GM19463 (cell line): ENCODE measurements around the gene TNRC6C.

Experiments
- ATAC-seq: cut with Tn5 transposase; IDR thresholded peaks from one replicate; pipeline ENCODE4 v1.9.1; 2021; ENCODE audit warnings: mild to moderate bottlenecking, moderate library complexity; ENCODE audit not compliant: unreplicated experiment

Gene TNRC6C

GRCh38 chr17:78123258-78123929 is 164.9 kb downstream of the TNRC6C start:
- ATAC-seq, result no peak

- peak; percentile 24 for ATAC-seq
Measured at GRCh38 chr17:78124081-78124835, 165.8 kb downstream of the TNRC6C start.

GRCh38 chr17:78124836-78125137 is 166.3 kb downstream of the TNRC6C start:
- no peak for ATAC-seq

- ATAC-seq, result no peak
Measured at GRCh38 chr17:78125138-78125913, 166.8 kb downstream of the TNRC6C start.

- ATAC-seq, result no peak
Measured at GRCh38 chr17:78125976-78126894, 167.7 kb downstream of the TNRC6C start.

- ATAC-seq, result no peak
Measured at GRCh38 chr17:78126895-78127238, 168.4 kb downstream of the TNRC6C start.

GRCh38 chr17:78127239-78127887 is 168.9 kb downstream of the TNRC6C start:
- no peak for ATAC-seq

- ATAC-seq, result no peak
Measured at GRCh38 chr17:78127888-78128550, 169.5 kb downstream of the TNRC6C start.

GRCh38 chr17:78128551-78129350 is 170.2 kb downstream of the TNRC6C start, which contains the start of gene TMC6:
Gene TMC6 (minus strand): TSS chr17:78128755. CDS start chr17:78126832, 1,923 bp downstream.
- no peak for ATAC-seq

- ATAC-seq, result no peak
Measured at GRCh38 chr17:78129351-78130089, 171.0 kb downstream of the TNRC6C start.

- no peak for ATAC-seq
Measured at GRCh38 chr17:78130090-78130436, 171.6 kb downstream of the TNRC6C start.

GRCh38 chr17:78130437-78131101 is 172.1 kb downstream of the TNRC6C start, which contains the start of gene TMC8:
Gene TMC8 (plus strand): TSS chr17:78130771. CDS start chr17:78131589, 818 bp downstream.
- no peak for ATAC-seq

GRCh38 chr17:78131172-78132083 is 172.9 kb downstream of the TNRC6C start:
- no peak for ATAC-seq

GRCh38 chr17:78132084-78132676 is 173.7 kb downstream of the TNRC6C start:
- ATAC-seq, result no peak

GRCh38 chr17:78132767-78133178 is 174.3 kb downstream of the TNRC6C start:
- ATAC-seq, result no peak
